ENCODE results near the gene EPS8L2.

Gene EPS8L2

DNA sequence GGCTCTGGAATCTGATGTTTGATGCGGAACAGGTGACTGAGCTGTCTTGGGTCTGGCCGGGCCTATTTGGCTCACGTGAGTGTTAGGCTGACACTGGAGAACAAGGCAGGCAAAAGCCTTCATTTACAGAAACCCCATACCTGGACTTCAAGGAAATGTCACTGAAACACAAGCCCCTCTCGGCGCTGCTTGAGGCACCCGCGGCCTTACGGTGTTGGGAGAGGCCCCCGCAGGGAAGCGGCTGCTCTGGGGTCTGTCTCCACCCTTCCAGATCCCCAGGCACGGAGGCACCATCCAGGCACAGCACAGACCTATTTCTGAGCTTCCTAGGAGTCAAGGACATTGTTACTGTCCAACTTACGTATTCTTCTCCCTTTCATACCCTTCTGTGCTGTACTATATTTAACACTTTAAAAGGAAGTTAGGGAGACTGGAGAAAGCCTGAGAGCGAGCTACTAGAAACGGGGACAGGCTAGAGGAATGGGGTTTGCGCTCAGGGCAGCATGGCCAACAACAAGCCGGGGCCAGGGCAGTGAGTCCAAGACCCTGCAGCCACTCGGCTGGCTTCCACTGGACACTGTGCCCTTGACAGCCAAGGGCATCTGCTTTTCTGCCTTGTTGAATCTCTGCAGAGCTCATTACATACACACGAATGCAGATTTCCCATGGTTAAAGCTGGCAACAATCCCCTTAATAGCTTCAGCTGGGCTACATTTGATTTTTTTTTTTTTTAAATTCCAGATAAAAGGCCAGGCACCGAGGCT is 45.2 kb upstream of the EPS8L2 start:
- Histone ChIP-seq H3K9me2 (replicated peaks; ENCODE audit: insufficient read depth, low read length) (no peaks in the 10 kb centered on the region), H3K79me2 (ENCODE audit: insufficient read depth, low read length) (no peaks in the 10 kb centered on the region), H3K27ac (ENCODE audit: low read depth, low read length) (no peak overlapping the region), H3K4me3 (ENCODE audit: insufficient read depth, low read length, poor library complexity, severe bottlenecking) (no peak overlapping the region), H3K9ac (ENCODE audit: low read length) (no peak overlapping the region), H3K4me2 (ENCODE audit: low read depth, low read length, poor library complexity, severe bottlenecking) (no peak overlapping the region), H2AFZ (ENCODE audit: low read depth, low read length, severe bottlenecking) (no peak overlapping the region), H3K9me3 (ENCODE audit: insufficient read depth, low read length) (no peaks in the 10 kb centered on the region), H3K27me3 (ENCODE audit: low read length) (no peaks in the 10 kb centered on the region), H3F3A (ENCODE audit: insufficient read depth) (no peaks in the 10 kb centered on the region), H3K36me3 (ENCODE audit: low read length) (no peaks in the 10 kb centered on the region), H4K20me1 (ENCODE audit: low read depth, low read length) (no peaks in the 10 kb centered on the region)
- no peak for TF ChIP-seq CTCF (IDR thresholded peaks at IDR 0.05; ENCODE audit: insufficient read depth, low read length, poor library complexity, severe bottlenecking)

DNA sequence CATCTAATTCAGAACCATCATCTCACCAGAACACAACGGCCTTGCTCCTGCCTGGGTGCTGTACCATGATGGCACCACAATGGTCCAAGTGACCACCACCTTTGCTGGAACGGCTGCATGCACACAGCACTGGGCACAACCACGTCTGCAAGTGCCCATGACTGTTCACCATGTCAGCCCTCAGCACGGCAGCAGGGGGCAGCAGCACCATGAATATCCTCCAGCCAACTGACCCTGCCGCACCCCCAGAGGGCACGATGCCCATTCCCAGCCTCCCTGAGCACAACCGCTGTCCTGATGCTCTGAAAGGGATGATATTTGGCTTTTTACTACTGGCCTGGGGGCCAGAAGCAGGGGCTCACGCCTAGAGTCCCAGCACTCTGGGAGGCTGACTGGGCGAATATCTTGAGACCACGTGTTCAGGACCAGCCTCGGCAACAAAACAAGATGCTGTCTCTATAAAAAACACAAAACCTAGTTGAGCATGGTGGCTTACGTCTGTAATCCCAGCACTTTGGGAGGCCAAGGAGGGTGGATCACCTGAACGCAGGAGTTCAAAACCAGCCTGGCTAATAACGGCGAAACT is 43.2 kb upstream of the EPS8L2 start:
- Histone ChIP-seq H3F3A (ENCODE audit: insufficient read depth) (no peaks in the 10 kb centered on the region), H4K20me1 (ENCODE audit: low read depth, low read length) (no peaks in the 10 kb centered on the region)

GRCh38 chr11:665062-665703 is 40.8 kb upstream of the EPS8L2 start:
- no peaks in the 10 kb centered on the region for H4K20me1 ChIP-seq (ENCODE audit: low read depth, low read length)
- TF ChIP-seq EZH2phosphoT487 (conservative IDR thresholded peaks at IDR 0.05; ENCODE audit: low read length), result no peak
- TF ChIP-seq CTCF (IDR thresholded peaks at IDR 0.05; ENCODE audit: insufficient read depth, low read length, poor library complexity, severe bottlenecking), result no peak
- no peak overlapping the region for H2AFZ ChIP-seq (ENCODE audit: low read depth, low read length, severe bottlenecking)
- no peak overlapping the region for H3K4me3 ChIP-seq (ENCODE audit: insufficient read depth, low read length, poor library complexity, severe bottlenecking)
- H3F3A ChIP-seq (ENCODE audit: insufficient read depth), result no peaks in the 10 kb centered on the region
- H3K9ac ChIP-seq (ENCODE audit: low read length), result no peak overlapping the region
- no peaks in the 10 kb centered on the region for H3K27me3 ChIP-seq (ENCODE audit: low read length)
- no peak overlapping the region for H3K27ac ChIP-seq (ENCODE audit: low read depth, low read length)
- no peaks in the 10 kb centered on the region for H3K36me3 ChIP-seq (ENCODE audit: low read length)
- no peaks in the 10 kb centered on the region for H3K79me2 ChIP-seq (ENCODE audit: insufficient read depth, low read length)
- no peak overlapping the region for H3K4me2 ChIP-seq (ENCODE audit: low read depth, low read length, poor library complexity, severe bottlenecking)
- no peaks in the 10 kb centered on the region for H3K9me3 ChIP-seq (ENCODE audit: insufficient read depth, low read length)
- no peaks in the 10 kb centered on the region for H3K9me2 ChIP-seq (replicated peaks; ENCODE audit: insufficient read depth, low read length)

More for the DNA sequence above, 43.2 kb upstream of the EPS8L2 start:
- Histone ChIP-seq H3K9me2 (replicated peaks; ENCODE audit: insufficient read depth, low read length) (no peaks in the 10 kb centered on the region), H3K79me2 (ENCODE audit: insufficient read depth, low read length) (no peaks in the 10 kb centered on the region), H3K27ac (ENCODE audit: low read depth, low read length) (no peak overlapping the region), H2AFZ (ENCODE audit: low read depth, low read length, severe bottlenecking) (no peak overlapping the region), H3K9me3 (ENCODE audit: insufficient read depth, low read length) (no peaks in the 10 kb centered on the region), H3K36me3 (ENCODE audit: low read length) (no peaks in the 10 kb centered on the region), H3K27me3 (ENCODE audit: low read length) (no peaks in the 10 kb centered on the region), H3K4me3 (ENCODE audit: insufficient read depth, low read length, poor library complexity, severe bottlenecking) (no peak overlapping the region), H3K4me2 (ENCODE audit: low read depth, low read length, poor library complexity, severe bottlenecking) (no peak overlapping the region), H3K9ac (ENCODE audit: low read length) (no peak overlapping the region)
- peak; percentile 89 for TF ChIP-seq CTCF (IDR thresholded peaks at IDR 0.05; ENCODE audit: insufficient read depth, low read length, poor library complexity, severe bottlenecking)
- no peak for TF ChIP-seq EZH2phosphoT487 (conservative IDR thresholded peaks at IDR 0.05; ENCODE audit: low read length)
